Lung (tissue), 12 donors: ENCODE data around the gene NPM1. TPM values are rescaled to one million over a fixed set of nuclear protein-coding genes. Genes with fewer than 3 reads are reported as not detected.

ENCODE experiments used
- ATAC-seq: fragments of 200-7000 bp; cut with Tn5 transposase; one replicate; pipeline ENCODE4 v1.9.1; 2020; ENCODE audit warnings: moderate number of reproducible peaks; ENCODE audit not compliant: insufficient read depth, low FRiP score
- DNase-seq, 3 donors: peaks; one replicate each; pipeline ENCODE4 v3.0.0-alpha.2; 2013 to 2017
- H3K27ac ChIP-seq, 2 donors: one replicate each; pipeline ENCODE4 v1.5.1; 2013; ENCODE audit warnings: mild to moderate bottlenecking in 2 of 2, moderate library complexity in 2 of 2, control low read depth in 1 of 2, inconsistent platforms in 1 of 2, low read depth in 1 of 2, low read length in 1 of 2
- H3K27me3 ChIP-seq, 3 donors: one replicate each; pipeline ENCODE4 v1.5.1; 2013; ENCODE audit warnings: low read length in 2 of 3; ENCODE audit not compliant: control insufficient read depth in 3 of 3, insufficient read depth in 3 of 3
- H3K36me3 ChIP-seq, 4 donors: one replicate each; pipeline ENCODE4 v1.5.1; 2013; ENCODE audit warnings: low read length in 4 of 4, mild to moderate bottlenecking in 1 of 4, moderate library complexity in 1 of 4; ENCODE audit not compliant: control insufficient read depth in 4 of 4, insufficient read depth in 4 of 4
- H3K4me1 ChIP-seq, 5 donors: one replicate each; pipeline ENCODE4 v1.5.1; 2013; ENCODE audit warnings: low read length in 5 of 5, mild to moderate bottlenecking in 2 of 5, moderate library complexity in 1 of 5; ENCODE audit not compliant: control insufficient read depth in 5 of 5, insufficient read depth in 5 of 5
- H3K4me3 ChIP-seq: one replicate; pipeline ENCODE4 v1.5.1; 2013; ENCODE audit warnings: mild to moderate bottlenecking, control low read depth, moderate library complexity
- H3K9ac ChIP-seq, 2 donors: one replicate each; pipeline ENCODE4 v1.5.1; 2013; ENCODE audit warnings: low read length in 2 of 2, control low read depth in 1 of 2; ENCODE audit not compliant: insufficient read depth in 1 of 2
- H3K9me3 ChIP-seq, 4 donors: one replicate each; pipeline ENCODE4 v1.5.1; 2013; ENCODE audit warnings: low read length in 3 of 4, mild to moderate bottlenecking in 1 of 4, moderate library complexity in 1 of 4; ENCODE audit not compliant: control insufficient read depth in 4 of 4, insufficient read depth in 3 of 4
- WGBS, 2 donors: extraction: QIAGEN DNeasy Blood & Tissue Kit; methylation state at CpG; one replicate each; pipeline ENCODE4 v1.1.7; 2013; 5-methylcytosine and 5-hydroxymethylcytosine counted together
- polyA plus RNA-seq, 2 donors: library from polyadenylated mRNA; stranded (reverse); fragments of 200-250 nt; gene quantifications; one replicate each; pipeline ENCODE4 v1.2.1, GENCODE V29; 2013
- total RNA-seq, 2 donors: library from RNA; depleted of rRNA in 1 of 2; stranded (reverse); fragments of >200 nt in 1 of 2; gene quantifications; one replicate each; pipeline ENCODE4 v1.2.1, GENCODE V29; 2014 to 2021
- TF ChIP-seq, protein P1 (sequence below): IDR thresholded peaks from 2 replicates; pipeline ENCODE4 v1.5.1; 2012; ENCODE audit warnings: mild to moderate bottlenecking; ENCODE audit errors: control extremely low read depth, extremely low read depth
- donor health status: control.
- donor health status: control.
- donor health status: Bipolar disorder and iron deficiency.
- donor health status: healthy.
- donor health status: DM: yes; HTN: yes; CAD: no.

NPM1 gene
- total and polyA plus RNA-seq, 4 donors: 601 to 2,411 (median 1,455) TPM

- Histone ChIP-seq H3K36me3 (no peaks in the 10 kb centered on the region), H3K9ac (no peak overlapping the region), H3K9me3 (no peaks in the 10 kb centered on the region), H3K4me1 (peaks cover 0 to 22% (median 9%) of the 10 kb centered on the region in 5 donors), H3K27ac (no peak overlapping the region), H3K27me3 (peaks cover 0 to 6% (median 0%) of the 10 kb centered on the region in 3 donors), H3K4me3 (no peak overlapping the region)
- TF ChIP-seq, protein P1, sequence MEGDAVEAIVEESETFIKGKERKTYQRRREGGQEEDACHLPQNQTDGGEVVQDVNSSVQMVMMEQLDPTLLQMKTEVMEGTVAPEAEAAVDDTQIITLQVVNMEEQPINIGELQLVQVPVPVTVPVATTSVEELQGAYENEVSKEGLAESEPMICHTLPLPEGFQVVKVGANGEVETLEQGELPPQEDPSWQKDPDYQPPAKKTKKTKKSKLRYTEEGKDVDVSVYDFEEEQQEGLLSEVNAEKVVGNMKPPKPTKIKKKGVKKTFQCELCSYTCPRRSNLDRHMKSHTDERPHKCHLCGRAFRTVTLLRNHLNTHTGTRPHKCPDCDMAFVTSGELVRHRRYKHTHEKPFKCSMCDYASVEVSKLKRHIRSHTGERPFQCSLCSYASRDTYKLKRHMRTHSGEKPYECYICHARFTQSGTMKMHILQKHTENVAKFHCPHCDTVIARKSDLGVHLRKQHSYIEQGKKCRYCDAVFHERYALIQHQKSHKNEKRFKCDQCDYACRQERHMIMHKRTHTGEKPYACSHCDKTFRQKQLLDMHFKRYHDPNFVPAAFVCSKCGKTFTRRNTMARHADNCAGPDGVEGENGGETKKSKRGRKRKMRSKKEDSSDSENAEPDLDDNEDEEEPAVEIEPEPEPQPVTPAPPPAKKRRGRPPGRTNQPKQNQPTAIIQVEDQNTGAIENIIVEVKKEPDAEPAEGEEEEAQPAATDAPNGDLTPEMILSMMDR: no peak
- ATAC-seq: no peak
- whole genome bisulfite sequencing, 2 donors: 93 to 95% methylated on average over 14 of the region's 14 CpGs
- DNase-seq: no peak
These were observed 38.1 kb downstream of the NPM1 start for GRCh38 chr5:171425596-171426244.

GRCh38 chr5:171426266-171426665, 38.6 kb downstream of the NPM1 start:
- WGBS, 2 donors: 81 to 88% methylated on average over 4 of the region's 4 CpGs
- TF ChIP-seq, protein P1: no peak
- Histone ChIP-seq H3K36me3 (no peaks in the 10 kb centered on the region), H3K27ac (no peak overlapping the region), H3K4me1 (peaks cover 0 to 17% (median 3%) of the 10 kb centered on the region in 5 donors), H3K9ac (no peak overlapping the region), H3K4me3 (no peak overlapping the region), H3K9me3 (no peaks in the 10 kb centered on the region), H3K27me3 (peaks cover 0 to 6% (median 0%) of the 10 kb centered on the region in 3 donors)
- no peak for ATAC-seq
- no peak for DNase-seq

DNA sequence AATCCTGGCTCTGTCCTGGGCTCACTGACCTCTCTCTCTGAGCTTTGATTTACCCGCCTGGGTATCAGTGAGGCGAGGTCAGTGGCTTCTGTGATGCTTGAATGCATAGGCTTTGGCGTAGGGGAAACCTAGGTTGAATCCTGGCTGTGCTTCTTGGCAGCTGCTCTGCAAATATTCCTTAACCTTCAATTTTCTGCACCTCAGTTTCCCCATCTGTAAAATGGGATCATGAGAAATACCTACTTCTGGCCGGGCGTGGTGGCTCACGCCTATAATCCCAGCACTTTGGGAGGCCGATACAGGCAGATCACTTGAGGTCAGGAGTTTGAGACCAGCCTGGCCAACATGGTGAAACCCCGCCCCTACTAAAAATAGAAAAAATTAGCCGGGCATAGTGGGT, 39.0 kb downstream of the NPM1 start:
- no peak overlapping the region for H3K9ac ChIP-seq
- no peaks in the 10 kb centered on the region for H3K9me3 ChIP-seq
- H3K27me3 ChIP-seq: peaks cover 0 to 6% (median 0%) of the 10 kb centered on the region in 3 donors
- whole genome bisulfite sequencing, 2 donors: 89 to 91% methylated on average over 9 of the region's 9 CpGs
- H3K4me1 ChIP-seq: peaks cover 0 to 14% (median 0%) of the 10 kb centered on the region in 5 donors
- ATAC-seq (no peak), DNase-seq (no peak)
- TF ChIP-seq, protein P1: no peak
- no peak overlapping the region for H3K4me3 ChIP-seq
- no peaks in the 10 kb centered on the region for H3K36me3 ChIP-seq
- no peak overlapping the region for H3K27ac ChIP-seq
